SK-N-SH (cell line): ENCODE measurements around the gene UROD. TPM values are rescaled to one million over a fixed set of nuclear protein-coding genes. Genes with fewer than 3 reads are reported as not detected.

Experiments used
- CTCF ChIA-PET: fragments of 300-600, 350-600 bp; formaldehyde crosslinking; extraction: SDS; loops from one replicate; lab custom pipeline; 2021; lab: Yijun Ruan, JAX
- POLR2A ChIA-PET: fragments of 350-600 bp; sonication (Branson Sonifier 250); formaldehyde crosslinking; extraction: SDS; loops from one replicate; lab custom pipeline; 2020; ENCODE audit warnings: antibody characterized with exemption, inconsistent platforms; lab: Yijun Ruan, JAX
- DNase-seq: peaks from one replicate; pipeline ENCODE4 v3.0.0; 2012
- H2AFZ ChIP-seq: fragments of 200-600 bp; sonication (generic); 2 replicates; pipeline ENCODE4 v1.8.1; 2016; ENCODE audit warnings: antibody characterized with exemption, mild to moderate bottlenecking, low read depth
- H3F3A ChIP-seq: fragments of 200-600 bp; sonication (generic); replicated peaks from 2 replicates; pipeline ENCODE3; 2016; ENCODE audit warnings: antibody characterized with exemption, mild to moderate bottlenecking; ENCODE audit not compliant: insufficient read depth
- H3K27ac ChIP-seq, 2 experiments: fragments of 200-500 bp in 1 of 2; fragments of 200-600 bp in 1 of 2; sonication (Bioruptor generic) in 1 of 2; sonication (generic), shearing (Covaris generic) in 1 of 2; 2 replicates each; pipeline versions ENCODE4 v1.5.1 to v1.6.1; 2014 to 2016; ENCODE audit warnings: low read depth in 2 of 2, inconsistent platforms in 1 of 2, low read length in 1 of 2, mild to moderate bottlenecking in 1 of 2, mixed read lengths in 1 of 2
- H3K27me3 ChIP-seq: fragments of 200-600 bp; sonication (generic), shearing (Covaris generic); 2 replicates; pipeline ENCODE4 v1.6.1; 2016; ENCODE audit warnings: mixed run types; ENCODE audit not compliant: insufficient read depth
- H3K36me3 ChIP-seq, 2 experiments: fragments of 200-500 bp in 1 of 2; fragments of 200-600 bp in 1 of 2; sonication (Bioruptor generic) in 1 of 2; sonication (generic) in 1 of 2; replicated peaks in 1 of 2; 2 replicates each; pipeline versions ENCODE3 to v1.5.1; 2014 to 2016; ENCODE audit warnings: low read length in 1 of 2, mild to moderate bottlenecking in 1 of 2; ENCODE audit not compliant: insufficient read depth in 2 of 2, control insufficient read depth in 1 of 2
- H3K4me1 ChIP-seq, 2 experiments: fragments of 200-500 bp in 1 of 2; fragments of 200-600 bp in 1 of 2; sonication (Bioruptor generic) in 1 of 2; sonication (generic), shearing (Covaris generic) in 1 of 2; 2 replicates each; pipeline versions ENCODE4 v1.5.1 to v1.6.1; 2014 to 2016; ENCODE audit warnings: low read depth in 1 of 2, low read length in 1 of 2, mixed run types in 1 of 2; ENCODE audit not compliant: insufficient read depth in 2 of 2, control insufficient read depth in 1 of 2
- H3K4me2 ChIP-seq: fragments of 200-600 bp; sonication (generic), shearing (Covaris generic); 2 replicates; pipeline ENCODE4 v1.6.1; 2017; ENCODE audit warnings: mixed run types
- H3K4me3 ChIP-seq, 2 experiments: fragments of 200-500 bp in 1 of 2; fragments of 200-600 bp in 1 of 2; sonication (Bioruptor generic) in 1 of 2; sonication (generic), shearing (Covaris generic) in 1 of 2; 2 replicates each; pipeline versions ENCODE4 v1.5.1 to v1.8.1; 2014 to 2016; ENCODE audit warnings: low read depth in 2 of 2, inconsistent platforms in 1 of 2, low read length in 1 of 2, mild to moderate bottlenecking in 1 of 2, mixed read lengths in 1 of 2, moderate library complexity in 1 of 2
- H3K79me2 ChIP-seq: fragments of 200-600 bp; sonication (generic); 2 replicates; pipeline ENCODE4 v1.8.1; 2017; ENCODE audit warnings: mild to moderate bottlenecking; ENCODE audit not compliant: insufficient read depth
- H3K9ac ChIP-seq: fragments of 200-600 bp; sonication (generic); 2 replicates; pipeline ENCODE4 v1.6.1; 2017; ENCODE audit warnings: mixed run types
- H3K9me2 ChIP-seq: fragments of 200-600 bp; sonication (generic); 2 replicates; pipeline ENCODE4 v1.6.1; 2017; ENCODE audit warnings: mixed run types
- H3K9me3 ChIP-seq: fragments of 200-600 bp; sonication (generic); 2 replicates; pipeline ENCODE4 v1.6.1; 2017; ENCODE audit warnings: mixed run types, mild to moderate bottlenecking, moderate library complexity
- H4K20me1 ChIP-seq: fragments of 200-600 bp; sonication (generic); 2 replicates; pipeline ENCODE4 v1.6.1; 2017; ENCODE audit warnings: mild to moderate bottlenecking, mixed run types; ENCODE audit not compliant: insufficient read depth
- CTCF ChIP-seq: fragments of 200-600 bp; sonication (generic); IDR thresholded peaks from 2 replicates; pipeline ENCODE4 v1.6.1; 2017; ENCODE audit warnings: antibody characterized with exemption, mild to moderate bottlenecking, moderate library complexity
- EZH2phosphoT487 ChIP-seq: fragments of 200-600 bp; sonication (generic); IDR thresholded peaks from 2 replicates; pipeline ENCODE4 v1.6.1; 2017; ENCODE audit warnings: low read depth, mixed run types, mild to moderate bottlenecking, antibody characterized with exemption, moderate library complexity, borderline replicate concordance
- FOXJ3 ChIP-seq: sonication (generic); formaldehyde crosslinking; IDR thresholded peaks from 2 replicates; pipeline ENCODE4 v1.5.1; 2020; ENCODE audit warnings: mild to moderate bottlenecking, missing genetic modification reagents
- FOXM1 ChIP-seq: IDR thresholded peaks from 2 replicates; pipeline ENCODE4 v1.4.0; 2012; ENCODE audit warnings: low read depth, mild to moderate bottlenecking
- GABPA ChIP-seq: IDR thresholded peaks from 2 replicates; pipeline ENCODE4 v1.4.0; 2012; ENCODE audit warnings: low read depth, mild to moderate bottlenecking
- GATA2 ChIP-seq: sonication (generic); formaldehyde crosslinking; IDR thresholded peaks from 2 replicates; pipeline ENCODE4 v1.5.0; 2020; ENCODE audit warnings: mild to moderate bottlenecking, missing genetic modification reagents
- MEF2A ChIP-seq: IDR thresholded peaks from 2 replicates; pipeline ENCODE4 v1.4.0; 2012; ENCODE audit warnings: low read depth, borderline replicate concordance
- MXI1 ChIP-seq: IDR thresholded peaks from 2 replicates; pipeline ENCODE4 v1.6.1; 2012; ENCODE audit warnings: mild to moderate bottlenecking, low read depth, low read length, improper control_type of control experiment
- NFIC ChIP-seq: IDR thresholded peaks from 2 replicates; pipeline ENCODE4 v1.4.0; 2012; ENCODE audit warnings: borderline replicate concordance
- PBX3 ChIP-seq: IDR thresholded peaks from 2 replicates; pipeline ENCODE4; 2012
- RFX5 ChIP-seq: IDR thresholded peaks from 2 replicates; pipeline ENCODE4 v1.6.1; 2012; ENCODE audit warnings: mild to moderate bottlenecking, improper control_type of control experiment, low read length
- RXRA ChIP-seq: IDR thresholded peaks from 2 replicates; pipeline ENCODE4 v1.4.0; 2012; ENCODE audit warnings: low read depth, mild to moderate bottlenecking, borderline replicate concordance
- TAF1 ChIP-seq: IDR thresholded peaks from 2 replicates; pipeline ENCODE4 v1.6.1; 2012; ENCODE audit warnings: low read depth, mild to moderate bottlenecking, low read length, moderate library complexity, borderline replicate concordance
- TEAD4 ChIP-seq: IDR thresholded peaks from 2 replicates; pipeline ENCODE4 v1.4.0; 2012; ENCODE audit warnings: mild to moderate bottlenecking, borderline replicate concordance; ENCODE audit not compliant: insufficient read depth
- USF1 ChIP-seq: IDR thresholded peaks from 2 replicates; pipeline ENCODE4 v1.4.0; 2012; ENCODE audit warnings: low read depth, borderline replicate concordance
- YY1 ChIP-seq: IDR thresholded peaks from 2 replicates; pipeline ENCODE4 v1.4.0; 2012; ENCODE audit warnings: low read depth, mild to moderate bottlenecking
- whole genome bisulfite sequencing: methylation state at CpG from one replicate; pipeline ENCODE4 v1.1.6; 2017; ENCODE audit warnings: low lambda C conversion rate; 5-methylcytosine and 5-hydroxymethylcytosine counted together
- polyA plus RNA-seq, 3 experiments: library from polyadenylated mRNA; depleted of rRNA; stranded (reverse); fragments of >200 nt; gene quantifications; 2 replicates each; pipeline ENCODE4 v1.2.3, GENCODE V29; 2012

UROD gene
- polyA plus RNA-seq, 1 of the 3 experiments (the other 2 are of a cell fraction), result 230 TPM

DNA sequence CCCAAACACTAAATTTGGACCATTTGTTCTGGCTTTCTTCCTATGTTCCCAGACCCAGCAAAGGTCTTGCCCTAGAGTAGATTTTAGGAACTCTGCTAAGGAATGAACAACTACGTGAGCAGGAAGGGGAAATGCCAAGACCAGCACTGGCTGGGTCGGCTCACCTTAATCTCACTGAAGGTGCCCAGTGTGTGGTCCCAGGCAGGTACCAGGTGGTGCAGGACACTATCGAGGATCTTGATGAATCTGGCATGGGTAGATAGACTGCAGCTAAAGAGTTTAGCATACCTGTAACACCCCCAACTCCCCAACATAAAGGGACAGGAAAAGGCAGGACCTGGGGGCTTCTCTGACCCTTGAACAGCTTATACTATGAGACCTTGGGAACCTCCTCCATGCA lies 4.0 kb upstream of the UROD start:
- POLR2A ChIA-PET, result no interaction called here
- DNase-seq, result no peak

GRCh38 chr1:45008516-45008915 lies 3.5 kb upstream of the UROD start:
- Histone ChIP-seq H3K4me1 (peaks cover 6 to 27% of the 10 kb centered on the region in 2 experiments), H2AFZ (no peak overlapping the region), H4K20me1 (no peaks in the 10 kb centered on the region), H3K4me3 (no peak overlapping the region), H3K27me3 (no peaks in the 10 kb centered on the region), H3K9ac (no peak overlapping the region), H3K27ac (no peak overlapping the region), H3K9me3 (no peaks in the 10 kb centered on the region), H3K4me2 (no peak overlapping the region), H3K79me2 (peaks cover 35% of the 10 kb centered on the region; the same call in 1 of the 2 replicates), H3K36me3 (peaks cover 10 to 52% of the 10 kb centered on the region in 2 experiments), H3F3A (peaks cover 5% of the 10 kb centered on the region), H3K9me2 (no peaks in the 10 kb centered on the region)
- no peak for DNase-seq
- WGBS, result 93% methylated on average over 9 of the region's 12 CpGs
- POLR2A ChIA-PET, result no interaction called here
- CTCF ChIA-PET, result interaction anchor here (2.0 kb wide), 1 partner anchor 10 kb away, joined by 9 read pairs; no protein-coding TSS in a partner anchor
- TF ChIP-seq TAF1 (no peak), FOXM1 (no peak), USF1 (no peak), RXRA (no peak), RFX5 (no peak), NFIC (no peak), GABPA (no peak), TEAD4 (no peak), GATA2 (no peak), EZH2phosphoT487 (no peak), MXI1 (no peak), FOXJ3 (no peak)

More for the DNA sequence above, 4.0 kb upstream of the UROD start:
- 86% methylated on average over 1 of the region's 3 CpGs for WGBS
- H2AFZ ChIP-seq, result no peak overlapping the region
- no peaks in the 10 kb centered on the region for H4K20me1 ChIP-seq
- H3F3A ChIP-seq, result peaks cover 5% of the 10 kb centered on the region
- TF ChIP-seq YY1 (no peak), EZH2phosphoT487 (no peak), NFIC (no peak), MEF2A (no peak), PBX3 (no peak), CTCF (no peak)
- TF ChIP-seq, all 33 proteins: peak for 0
- no peaks in the 10 kb centered on the region for H3K27me3 ChIP-seq
- CTCF ChIA-PET, result interaction anchor here (2.0 kb wide), 1 partner anchor 11 kb away, joined by 9 read pairs; no protein-coding TSS in a partner anchor
- no peak overlapping the region for H3K27ac ChIP-seq
- H3K4me3 ChIP-seq, result no peak overlapping the region
- peaks cover 10 to 56% of the 10 kb centered on the region in 2 experiments for H3K36me3 ChIP-seq
- no peaks in the 10 kb centered on the region for H3K9me3 ChIP-seq
- H3K4me1 ChIP-seq, result peaks cover 6 to 23% of the 10 kb centered on the region in 2 experiments
- no peaks in the 10 kb centered on the region for H3K9me2 ChIP-seq
- H3K4me2 ChIP-seq, result no peak overlapping the region
- H3K9ac ChIP-seq, result no peak overlapping the region
- H3K79me2 ChIP-seq, result peaks cover 31% of the 10 kb centered on the region; the same call in 1 of the 2 replicates
